GM23338 (cell line): ENCODE measurements around the gene CD2. TPM values are rescaled to one million over a fixed set of nuclear protein-coding genes. Genes with fewer than 3 reads are reported as not detected.

Experiments
- ATAC-seq: fragments of 200-7000 bp; cut with Tn5 transposase; 3 replicates; pipeline ENCODE4 v1.9.1; 2020
- DNase-seq: peaks from one replicate; pipeline ENCODE4 v3.0.0-alpha.2; 2015; ENCODE audit warnings: low spot score
- H2AFZ ChIP-seq: fragments of 200-600 bp; sonication (generic); 2 replicates; pipeline ENCODE4 v1.8.0; 2016; ENCODE audit warnings: antibody characterized with exemption, mild to moderate bottlenecking, moderate library complexity
- H3F3A ChIP-seq: fragments of 200-600 bp; sonication (generic); replicated peaks from 2 replicates; pipeline ENCODE4 v1.8.0; 2017; ENCODE audit warnings: antibody characterized with exemption, mixed run types, low read depth
- H3K27ac ChIP-seq: fragments of 200-600 bp; sonication (generic); 2 replicates; pipeline ENCODE4 v1.6.1; 2016; ENCODE audit warnings: low read depth
- H3K27me3 ChIP-seq: fragments of 200-600 bp; sonication (generic); 2 replicates; pipeline ENCODE4 v1.8.0; 2016; ENCODE audit warnings: mild to moderate bottlenecking, mixed run types, moderate library complexity; ENCODE audit not compliant: insufficient read depth
- H3K36me3 ChIP-seq: fragments of 200-600 bp; sonication (generic); 2 replicates; pipeline ENCODE4 v1.8.0; 2016; ENCODE audit warnings: mild to moderate bottlenecking; ENCODE audit not compliant: insufficient read depth
- H3K4me1 ChIP-seq: fragments of 200-600 bp; sonication (generic); 2 replicates; pipeline ENCODE4 v1.8.0; 2016; ENCODE audit warnings: mild to moderate bottlenecking, moderate library complexity; ENCODE audit not compliant: insufficient read depth
- H3K4me2 ChIP-seq: fragments of 200-600 bp; sonication (generic); 2 replicates; pipeline ENCODE4 v1.7.1; 2017; ENCODE audit warnings: mixed run types
- H3K4me3 ChIP-seq: fragments of 200-600 bp; sonication (generic); 2 replicates; pipeline ENCODE4 v1.6.1; 2016; ENCODE audit warnings: mixed run types
- H3K79me2 ChIP-seq: fragments of 200-600 bp; sonication (generic); replicated peaks from 2 replicates; pipeline ENCODE4 v1.8.0; 2017; ENCODE audit warnings: mild to moderate bottlenecking; ENCODE audit not compliant: insufficient read depth
- H3K9me2 ChIP-seq: fragments of 200-600 bp; sonication (generic); 2 replicates; pipeline ENCODE4 v1.8.0; 2017; ENCODE audit not compliant: insufficient read depth
- H4K20me1 ChIP-seq: fragments of 200-600 bp; sonication (generic); replicated peaks from 2 replicates; pipeline ENCODE4 v1.8.0; 2017; ENCODE audit warnings: mild to moderate bottlenecking; ENCODE audit not compliant: insufficient read depth
- H3K27ac Mint-ChIP-seq: 2 replicates; pipeline ENCODE4 v1.8.0; 2020; ENCODE audit warnings: inconsistent platforms, mild to moderate bottlenecking, moderate library complexity, mixed read lengths
- H3K27me3 Mint-ChIP-seq: 3 replicates; pipeline ENCODE4 v1.8.0; 2022; ENCODE audit warnings: low read depth, mild to moderate bottlenecking, moderate library complexity, mixed read lengths, inconsistent platforms; ENCODE audit not compliant: insufficient read depth, poor library complexity
- H3K36me3 Mint-ChIP-seq: 3 replicates; pipeline ENCODE4 v1.8.0; 2021; ENCODE audit warnings: low read depth, mild to moderate bottlenecking, inconsistent platforms, moderate library complexity, mixed read lengths
- H3K4me1 Mint-ChIP-seq: 3 replicates; pipeline ENCODE4 v1.8.0; 2020; ENCODE audit warnings: mild to moderate bottlenecking, inconsistent platforms, mixed read lengths
- H3K4me3 Mint-ChIP-seq: 3 replicates; pipeline ENCODE4 v1.8.0; 2021; ENCODE audit warnings: moderate library complexity, mild to moderate bottlenecking, inconsistent platforms, mixed read lengths
- H3K9me3 Mint-ChIP-seq: 3 replicates; pipeline ENCODE4 v1.8.0; 2020; ENCODE audit warnings: moderate library complexity, mild to moderate bottlenecking, inconsistent platforms, mixed read lengths
- CREB1 ChIP-seq: fragments of 250-450 bp; sonication (Bioruptor Pico); IDR thresholded peaks from 2 replicates; pipeline ENCODE4 v1.5.0; 2020; ENCODE audit warnings: low read depth, mild to moderate bottlenecking, moderate library complexity
- CTCF ChIP-seq, 2 experiments: fragments of 200-600 bp in 1 of 2; sonication (generic) in 1 of 2; conservative IDR thresholded peaks; 2 replicates each; pipeline versions ENCODE4 v1.5.1 to v1.6.1; 2016 to 2017; ENCODE audit warnings: antibody characterized with exemption in 2 of 2, low read depth in 2 of 2, mild to moderate bottlenecking in 2 of 2, moderate library complexity in 1 of 2
- ETS1 ChIP-seq: IDR thresholded peaks from 2 replicates; pipeline ENCODE4 v1.6.1; 2016; ENCODE audit warnings: antibody characterized with exemption
- EZH2 ChIP-seq: fragments of 200-600 bp; sonication (generic); IDR thresholded peaks from one replicate; pipeline ENCODE4 v1.8.0; 2017; ENCODE audit warnings: antibody characterized with exemption, mild to moderate bottlenecking, low read depth; ENCODE audit not compliant: unreplicated experiment
- EZH2phosphoT487 ChIP-seq: fragments of 200-600 bp; sonication (generic); IDR thresholded peaks from one replicate; pipeline ENCODE4 v1.8.1; 2018; ENCODE audit warnings: antibody characterized with exemption; ENCODE audit not compliant: unreplicated experiment
- JUNB ChIP-seq: IDR thresholded peaks from one replicate; pipeline ENCODE4 v1.6.1; 2016; ENCODE audit warnings: antibody characterized with exemption; ENCODE audit not compliant: unreplicated experiment
- NANOG ChIP-seq: IDR thresholded peaks from 2 replicates; pipeline ENCODE4 v1.6.1; 2016; ENCODE audit warnings: antibody characterized with exemption, borderline replicate concordance
- POLR2AphosphoS5 ChIP-seq: IDR thresholded peaks from 2 replicates; pipeline ENCODE4 v1.6.1; 2016; ENCODE audit warnings: antibody characterized with exemption, low read depth
- REST ChIP-seq: IDR thresholded peaks from one replicate; pipeline ENCODE4 v1.6.1; 2018; ENCODE audit warnings: antibody characterized with exemption; ENCODE audit not compliant: unreplicated experiment
- ZNF114 ChIP-seq: fragments of 250-450 bp; sonication (Bioruptor Pico); IDR thresholded peaks from 2 replicates; pipeline ENCODE4 v1.5.0; 2020; ENCODE audit warnings: mild to moderate bottlenecking, moderate library complexity
- ZNF331 ChIP-seq: fragments of 250-450 bp; sonication (Bioruptor Pico); IDR thresholded peaks from 2 replicates; pipeline ENCODE4 v1.5.0; 2020; ENCODE audit warnings: low read depth, mild to moderate bottlenecking, moderate library complexity
- ZNF462 ChIP-seq: fragments of 250-450 bp; sonication (Bioruptor Pico); IDR thresholded peaks from 2 replicates; pipeline ENCODE4 v1.5.0; 2020; ENCODE audit warnings: mild to moderate bottlenecking, moderate library complexity
- polyA plus RNA-seq: library from polyadenylated mRNA; unstranded; fragments of >200 nt; fragmentation: Nextera tagmentation; extraction: Ambion mirVana; gene quantifications from 2 replicates; pipeline ENCODE4 v1.2.1, GENCODE V29; 2016
- total RNA-seq: library from RNA; depleted of rRNA; stranded (reverse); fragments of >200 nt; shearing (Covaris generic); gene quantifications from 2 replicates; pipeline ENCODE4 v1.2.3, GENCODE V29; 2014

Gene CD2
- total and polyA plus RNA-seq, 2 experiments from 2014 or later = not detected

GRCh38 chr1:116814926-116815723, 60.9 kb downstream of the CD2 start (continued):
- TF ChIP-seq POLR2AphosphoS5 (no peak), CTCF (conservative IDR thresholded peaks at IDR 0.05; ENCODE audit: low read depth in 2 of 2) (no peak), REST (no peak), EZH2phosphoT487 (no peak), EZH2 (no peak), JUNB (no peak), NANOG (no peak), ZNF114 (no peak), CREB1 (no peak)

GRCh38 chr1:116817582-116818064, 63.4 kb downstream of the CD2 start:
- H3K27ac ChIP-seq = no peak overlapping the region
- no peak overlapping the region for H3K27ac Mint-ChIP-seq
- H3K27me3 ChIP-seq = no peaks in the 10 kb centered on the region
- no peaks in the 10 kb centered on the region for H3K79me2 ChIP-seq
- no peaks in the 10 kb centered on the region for H3K4me1 Mint-ChIP-seq
- H3K4me3 ChIP-seq = no peak overlapping the region
- no peaks in the 10 kb centered on the region for H3K4me1 ChIP-seq
- H4K20me1 ChIP-seq = no peaks in the 10 kb centered on the region
- no peak overlapping the region for H3K4me2 ChIP-seq
- DNase-seq (peak; percentile 88), ATAC-seq (peak; percentile 96)
- H3K9me3 Mint-ChIP-seq = no peaks in the 10 kb centered on the region; the same call in 2 of the 3 replicates
- no peaks in the 10 kb centered on the region for H3K36me3 Mint-ChIP-seq
- peaks cover 3% of the 10 kb centered on the region for H3K27me3 Mint-ChIP-seq
- no peak overlapping the region for H3K4me3 Mint-ChIP-seq
- no peaks in the 10 kb centered on the region for H3F3A ChIP-seq
- no peak overlapping the region for H2AFZ ChIP-seq
- no peaks in the 10 kb centered on the region for H3K36me3 ChIP-seq
- peaks cover 4% of the 10 kb centered on the region; the same call in 1 of the 2 replicates for H3K9me2 ChIP-seq
- no peak for TF ChIP-seq ETS1
- TF ChIP-seq NANOG = no peak
- peak; percentile 38; the same call in 1 of the 2 replicates for TF ChIP-seq CREB1
- no peak for TF ChIP-seq EZH2
- TF ChIP-seq ZNF331 (CRISPR knock-in tag) = peak; percentile 14; the same call in 1 of the 2 replicates
- peak; percentile 96 for TF ChIP-seq ZNF114
- peak; percentile 100 for TF ChIP-seq ZNF462 (CRISPR knock-in tag)
